Epithelial cell of proximal tubule (primary cell): ENCODE data around the gene YWHAB. TPM values are rescaled to one million over a fixed set of nuclear protein-coding genes. Genes with fewer than 3 reads are reported as not detected.

Experiments used
- DNase-seq: peaks from one replicate; pipeline ENCODE4 v3.0.0-alpha.2; 2011; ENCODE audit warnings: low read depth
- H3K4me3 ChIP-seq: 2 replicates; pipeline ENCODE4 v1.5.1; 2011; ENCODE audit warnings: low read depth, mild to moderate bottlenecking, low read length
- total RNA-seq: library from RNA; depleted of rRNA; stranded (reverse); fragments of >200 nt; gene quantifications from 2 replicates; pipeline ENCODE4 v1.2.3, GENCODE V29; 2015
- TF ChIP-seq, protein P1 (sequence below): conservative IDR thresholded peaks from 2 replicates; pipeline ENCODE4 v1.5.1; 2012; ENCODE audit warnings: low read depth, mild to moderate bottlenecking, low read length

YWHAB gene
- total RNA-seq = 162 and 203 TPM in 2 replicates

- TF ChIP-seq, protein P1, sequence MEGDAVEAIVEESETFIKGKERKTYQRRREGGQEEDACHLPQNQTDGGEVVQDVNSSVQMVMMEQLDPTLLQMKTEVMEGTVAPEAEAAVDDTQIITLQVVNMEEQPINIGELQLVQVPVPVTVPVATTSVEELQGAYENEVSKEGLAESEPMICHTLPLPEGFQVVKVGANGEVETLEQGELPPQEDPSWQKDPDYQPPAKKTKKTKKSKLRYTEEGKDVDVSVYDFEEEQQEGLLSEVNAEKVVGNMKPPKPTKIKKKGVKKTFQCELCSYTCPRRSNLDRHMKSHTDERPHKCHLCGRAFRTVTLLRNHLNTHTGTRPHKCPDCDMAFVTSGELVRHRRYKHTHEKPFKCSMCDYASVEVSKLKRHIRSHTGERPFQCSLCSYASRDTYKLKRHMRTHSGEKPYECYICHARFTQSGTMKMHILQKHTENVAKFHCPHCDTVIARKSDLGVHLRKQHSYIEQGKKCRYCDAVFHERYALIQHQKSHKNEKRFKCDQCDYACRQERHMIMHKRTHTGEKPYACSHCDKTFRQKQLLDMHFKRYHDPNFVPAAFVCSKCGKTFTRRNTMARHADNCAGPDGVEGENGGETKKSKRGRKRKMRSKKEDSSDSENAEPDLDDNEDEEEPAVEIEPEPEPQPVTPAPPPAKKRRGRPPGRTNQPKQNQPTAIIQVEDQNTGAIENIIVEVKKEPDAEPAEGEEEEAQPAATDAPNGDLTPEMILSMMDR = no peak
- peak within 1 kb of the TSS; percentile 99 for H3K4me3 ChIP-seq
- DNase-seq = peak; percentile 46
These were observed at the start of gene YWHAB for GRCh38 chr20:44885392-44886265. TSS of gene YWHAB (plus strand) at chr20:44885705. CDS start at chr20:44901534, 15,829 bp downstream.

- TF ChIP-seq, protein P1 = no peak
- no peak for DNase-seq
These were observed 48.8 kb upstream of the YWHAB start for GRCh38 chr20:44836601-44837120.

DNA sequence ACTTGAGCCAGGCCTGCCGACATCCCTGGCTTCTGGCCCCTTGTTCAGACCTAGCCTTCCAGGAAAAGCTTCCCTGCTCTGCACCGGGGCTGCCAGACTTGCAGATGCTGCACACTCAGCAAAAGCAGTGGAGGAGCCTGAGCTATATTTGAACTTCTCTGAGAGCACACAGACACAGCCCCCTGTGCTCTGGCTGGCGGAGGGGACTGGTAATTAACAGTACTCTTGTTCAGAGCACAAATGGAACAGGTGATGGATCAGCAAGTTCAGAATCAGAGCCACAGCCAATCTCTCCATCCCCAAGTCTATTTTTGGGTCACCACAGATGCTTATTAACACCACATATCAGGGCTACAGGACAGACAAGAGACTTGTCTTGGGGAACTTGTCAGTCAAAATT lies 47.6 kb upstream of the YWHAB start:
- H3K4me3 ChIP-seq = no peak overlapping the region
- TF ChIP-seq, protein P1 = no peak
- no peak for DNase-seq

More at GRCh38 chr20:44836601-44837120, 48.8 kb upstream of the YWHAB start:
- no peak overlapping the region for H3K4me3 ChIP-seq

GRCh38 chr20:44838521-44838920 lies 47.0 kb upstream of the YWHAB start:
- TF ChIP-seq, protein P1 = no peak
- H3K4me3 ChIP-seq = no peak overlapping the region
- DNase-seq = no peak

DNA sequence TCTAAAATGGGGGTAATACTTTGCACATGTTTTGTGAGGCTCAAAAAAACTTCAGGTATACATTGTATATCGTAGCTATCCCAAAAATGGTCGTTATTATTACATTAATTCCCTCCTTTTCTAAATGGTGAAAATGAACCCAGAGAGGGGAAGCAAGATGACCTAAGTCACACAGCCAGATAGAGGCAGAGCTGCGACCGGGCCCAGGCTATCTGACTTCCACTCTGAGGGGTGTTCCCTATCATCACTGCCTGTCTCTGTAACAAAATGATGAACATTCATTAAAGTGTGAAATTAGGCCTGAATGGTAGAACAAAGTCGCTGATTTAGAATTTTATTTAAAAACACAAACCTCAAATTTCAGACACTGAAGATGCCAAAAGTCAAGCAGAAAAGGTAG lies 46.0 kb upstream of the YWHAB start:
- TF ChIP-seq, protein P1 = no peak
- no peak for DNase-seq
- no peak overlapping the region for H3K4me3 ChIP-seq

DNA sequence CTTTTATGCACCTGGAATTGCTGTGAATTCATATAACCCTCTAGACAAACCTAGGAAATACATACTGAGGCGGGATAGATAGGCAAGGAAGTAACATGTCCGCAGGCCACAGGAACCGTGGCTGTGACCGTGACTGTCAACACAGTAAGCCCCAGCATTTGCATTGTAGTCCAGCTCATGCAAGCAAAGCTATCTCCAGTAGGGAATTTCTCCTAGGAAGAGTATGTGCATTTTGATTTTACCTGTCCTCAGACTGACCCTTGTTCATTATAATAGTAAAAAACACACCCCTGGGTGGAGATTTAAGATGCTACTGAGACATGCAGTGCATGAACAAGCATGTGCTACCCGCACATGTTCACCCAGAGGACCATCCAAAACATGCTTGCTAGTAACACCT lies 44.7 kb upstream of the YWHAB start:
- DNase-seq = no peak
- no peak overlapping the region for H3K4me3 ChIP-seq
- TF ChIP-seq, protein P1 = no peak
